CD4-positive, alpha-beta T cell (primary cell): ENCODE measurements around the gene MEGF11. TPM values are rescaled to one million over a fixed set of nuclear protein-coding genes. Genes with fewer than 3 reads are reported as not detected.

ENCODE experiments used
- ATAC-seq: fragments of 200-7000 bp; cut with Tn5 transposase; one replicate; pipeline ENCODE4 v1.10.0; 2022; ENCODE audit warnings: mild to moderate bottlenecking; ENCODE audit not compliant: poor library complexity
- CTCF ChIA-PET: fragments of 350-600 bp; sonication (Branson Sonifier 250); formaldehyde crosslinking; loops from one replicate; lab custom pipeline; 2021; ENCODE audit warnings: antibody characterized with exemption, inconsistent platforms; lab: Charles Lee
- POLR2A ChIA-PET: fragments of 350-600 bp; sonication (Branson Sonifier 250); formaldehyde crosslinking; loops from one replicate; lab custom pipeline; 2021; ENCODE audit warnings: antibody characterized with exemption, inconsistent platforms; lab: Charles Lee
- DNase-seq, 14 experiments: peaks; one replicate each; pipeline ENCODE4 v3.0.0-alpha.2; 2013 to 2020; ENCODE audit warnings: mixed read lengths in 2 of 14
- H3K27ac ChIP-seq, 2 donors: one replicate each; pipeline versions ENCODE4 v1.5.1 to v1.7.0; 2013; ENCODE audit warnings: low read length in 2 of 2, low read depth in 1 of 2, mild to moderate bottlenecking in 1 of 2
- H3K27me3 ChIP-seq, 2 experiments: 1 replicate in 1 of 2; 2 replicates in 1 of 2; pipeline versions ENCODE4 v1.6.1 to v1.7.0; 2013; ENCODE audit warnings: low read length in 2 of 2, control low read depth in 1 of 2, mild to moderate bottlenecking in 1 of 2, moderate library complexity in 1 of 2; ENCODE audit not compliant: insufficient read depth in 2 of 2, control insufficient read depth in 1 of 2
- H3K36me3 ChIP-seq: one replicate; pipeline ENCODE4 v1.6.1; 2013; ENCODE audit warnings: low read length, control low read depth; ENCODE audit not compliant: insufficient read depth
- H3K4me1 ChIP-seq: one replicate; pipeline ENCODE4 v1.6.1; 2013; ENCODE audit warnings: low read length, control low read depth; ENCODE audit not compliant: insufficient read depth
- H3K4me3 ChIP-seq: one replicate; pipeline ENCODE4 v1.5.1; 2013; ENCODE audit warnings: mild to moderate bottlenecking, low read length, moderate library complexity
- H3K9me3 ChIP-seq, 2 experiments: 1 replicate in 1 of 2; 2 replicates in 1 of 2; pipeline versions ENCODE4 v1.6.1 to v1.7.0; 2013; ENCODE audit warnings: low read length in 2 of 2, mild to moderate bottlenecking in 2 of 2, control low read depth in 1 of 2, moderate library complexity in 1 of 2; ENCODE audit not compliant: control insufficient read depth in 1 of 2, insufficient read depth in 1 of 2
- H3K27ac Mint-ChIP-seq: one replicate; pipeline ENCODE4 v1.8.0; 2020; ENCODE audit warnings: mixed read lengths
- H3K27me3 Mint-ChIP-seq: one replicate; pipeline ENCODE4 v1.8.0; 2021; ENCODE audit warnings: mixed read lengths
- H3K36me3 Mint-ChIP-seq: one replicate; pipeline ENCODE4 v1.8.0; 2021; ENCODE audit warnings: low read depth, mixed read lengths
- H3K4me1 Mint-ChIP-seq: one replicate; pipeline ENCODE4 v1.8.0; 2021; ENCODE audit warnings: low read depth, mixed read lengths
- H3K4me3 Mint-ChIP-seq: one replicate; pipeline ENCODE4 v1.8.0; 2020; ENCODE audit warnings: mild to moderate bottlenecking, mixed read lengths
- H3K9me3 Mint-ChIP-seq: one replicate; pipeline ENCODE4 v1.8.0; 2020; ENCODE audit warnings: mixed read lengths
- intact Hi-C, 2 experiments: fragments of 100-400 bp; cut with DNase I in 1 of 2; cut with micrococcal nuclease in 1 of 2; formaldehyde crosslinking; loops; one replicate each; pipeline versions ENCODE4 v1.15.1 to v1.9.0; 2023 to 2025; cut with DNase I, micrococcal nuclease
- total RNA-seq, 174 experiments: library from RNA in 2 of 174; stranded (reverse) in 2 of 174; gene quantifications; one replicate each; pipeline ENCODE4 v1.2.3 and lab custom pipeline; 2021 to 2026
- TF ChIP-seq, protein P1 (sequence below): fragments of 200-600 bp; IDR thresholded peaks from one replicate; pipeline ENCODE4 v1.8.0; 2022; ENCODE audit warnings: antibody characterized with exemption, mild to moderate bottlenecking

Gene MEGF11
- total RNA-seq, 2 experiments from 2014 or later = not detected

DNA sequence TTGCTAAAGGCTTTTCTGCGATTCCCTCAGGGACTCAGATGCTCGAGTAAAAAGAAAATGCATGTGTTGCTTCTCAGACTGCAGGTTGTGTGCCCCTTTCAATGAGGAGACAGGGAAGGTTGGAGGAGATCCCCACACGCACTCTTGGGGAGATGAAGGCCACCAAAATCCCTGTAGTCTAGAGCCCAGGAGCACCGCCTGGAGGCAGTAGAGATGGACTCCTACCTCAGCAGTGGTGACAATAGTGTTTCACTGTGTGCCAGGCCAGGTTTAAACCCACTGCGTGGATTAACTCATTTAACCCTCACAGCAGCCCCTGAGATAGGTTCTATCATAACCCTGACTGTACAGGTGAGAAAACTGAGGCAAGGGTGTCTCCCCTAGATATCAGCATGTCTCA lies 15.2 kb downstream of the MEGF11 start:
- no peaks in the 10 kb centered on the region for H3K9me3 ChIP-seq
- H3K4me1 ChIP-seq = no peaks in the 10 kb centered on the region
- no peak overlapping the region for H3K27ac ChIP-seq
- ChIA-PET CTCF (no interaction called here), POLR2A (no interaction called here)
- intact Hi-C loops = no loop called here
- ATAC-seq (no peak), DNase-seq (no peak)
- no peak overlapping the region for H3K4me3 ChIP-seq
- TF ChIP-seq, protein P1, sequence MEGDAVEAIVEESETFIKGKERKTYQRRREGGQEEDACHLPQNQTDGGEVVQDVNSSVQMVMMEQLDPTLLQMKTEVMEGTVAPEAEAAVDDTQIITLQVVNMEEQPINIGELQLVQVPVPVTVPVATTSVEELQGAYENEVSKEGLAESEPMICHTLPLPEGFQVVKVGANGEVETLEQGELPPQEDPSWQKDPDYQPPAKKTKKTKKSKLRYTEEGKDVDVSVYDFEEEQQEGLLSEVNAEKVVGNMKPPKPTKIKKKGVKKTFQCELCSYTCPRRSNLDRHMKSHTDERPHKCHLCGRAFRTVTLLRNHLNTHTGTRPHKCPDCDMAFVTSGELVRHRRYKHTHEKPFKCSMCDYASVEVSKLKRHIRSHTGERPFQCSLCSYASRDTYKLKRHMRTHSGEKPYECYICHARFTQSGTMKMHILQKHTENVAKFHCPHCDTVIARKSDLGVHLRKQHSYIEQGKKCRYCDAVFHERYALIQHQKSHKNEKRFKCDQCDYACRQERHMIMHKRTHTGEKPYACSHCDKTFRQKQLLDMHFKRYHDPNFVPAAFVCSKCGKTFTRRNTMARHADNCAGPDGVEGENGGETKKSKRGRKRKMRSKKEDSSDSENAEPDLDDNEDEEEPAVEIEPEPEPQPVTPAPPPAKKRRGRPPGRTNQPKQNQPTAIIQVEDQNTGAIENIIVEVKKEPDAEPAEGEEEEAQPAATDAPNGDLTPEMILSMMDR = no peak
- Mint-ChIP-seq H3K4me1 (no peaks in the 10 kb centered on the region), H3K4me3 (no peak overlapping the region), H3K27me3 (peaks cover 20% of the 10 kb centered on the region), H3K27ac (no peak overlapping the region), H3K9me3 (no peaks in the 10 kb centered on the region), H3K36me3 (no peaks in the 10 kb centered on the region)
- H3K36me3 ChIP-seq = no peaks in the 10 kb centered on the region
- H3K27me3 ChIP-seq = peaks cover 0 to 5% of the 10 kb centered on the region in 2 experiments

DNA sequence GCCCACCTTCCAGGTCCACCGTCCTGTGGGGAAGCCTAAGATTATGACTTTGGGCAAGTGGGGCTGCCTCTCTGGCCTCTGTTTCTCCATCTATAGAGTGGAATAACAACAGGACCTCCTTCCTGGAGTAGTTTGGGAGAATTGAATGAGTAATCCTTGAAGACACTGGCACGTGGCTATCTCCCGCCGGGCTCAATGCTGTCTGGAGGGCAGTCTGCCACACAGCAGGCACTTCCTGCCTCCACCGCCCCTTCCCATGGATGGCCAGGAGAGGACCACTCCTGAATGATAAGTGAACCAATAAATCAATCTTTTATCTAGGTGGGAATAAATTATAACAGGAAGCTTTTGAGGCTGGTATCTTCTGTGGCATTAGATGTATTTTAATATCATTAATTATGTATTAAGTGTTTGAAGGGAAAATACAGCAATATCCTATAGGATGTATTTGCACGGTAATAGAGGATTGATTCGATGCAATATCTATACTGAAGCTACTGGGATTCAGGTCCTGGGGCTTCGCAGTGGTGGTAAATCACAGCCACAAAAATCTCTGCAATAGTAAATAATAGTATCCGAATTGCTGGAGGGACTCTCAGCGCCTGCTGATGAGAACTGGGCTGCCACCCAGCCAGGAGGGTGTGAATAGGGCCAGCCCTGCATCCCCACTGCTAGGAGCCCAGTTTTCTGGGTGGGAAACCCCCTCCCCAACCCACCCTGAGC lies 15.9 kb downstream of the MEGF11 start:
- no peaks in the 10 kb centered on the region for H3K4me1 ChIP-seq
- H3K9me3 Mint-ChIP-seq = no peaks in the 10 kb centered on the region
- H3K4me1 Mint-ChIP-seq = no peaks in the 10 kb centered on the region
- intact Hi-C loops = no loop called here
- peaks cover 0 to 5% of the 10 kb centered on the region in 2 experiments for H3K27me3 ChIP-seq
- no peak overlapping the region for H3K27ac Mint-ChIP-seq
- no peak for ATAC-seq
- no peaks in the 10 kb centered on the region for H3K36me3 Mint-ChIP-seq
- H3K4me3 Mint-ChIP-seq = no peak overlapping the region
- H3K27me3 Mint-ChIP-seq = peaks cover 17% of the 10 kb centered on the region
- H3K36me3 ChIP-seq = no peaks in the 10 kb centered on the region
- ChIA-PET CTCF (no interaction called here), POLR2A (interaction anchor here (0.6 kb wide), 1 partner anchor 354 kb away, joined by 4 read pairs; no protein-coding TSS in a partner anchor)
- H3K4me3 ChIP-seq = no peak overlapping the region
- TF ChIP-seq, protein P1 = no peak
- H3K9me3 ChIP-seq = no peaks in the 10 kb centered on the region
- DNase-seq = no peak
- H3K27ac ChIP-seq = no peak overlapping the region

DNA sequence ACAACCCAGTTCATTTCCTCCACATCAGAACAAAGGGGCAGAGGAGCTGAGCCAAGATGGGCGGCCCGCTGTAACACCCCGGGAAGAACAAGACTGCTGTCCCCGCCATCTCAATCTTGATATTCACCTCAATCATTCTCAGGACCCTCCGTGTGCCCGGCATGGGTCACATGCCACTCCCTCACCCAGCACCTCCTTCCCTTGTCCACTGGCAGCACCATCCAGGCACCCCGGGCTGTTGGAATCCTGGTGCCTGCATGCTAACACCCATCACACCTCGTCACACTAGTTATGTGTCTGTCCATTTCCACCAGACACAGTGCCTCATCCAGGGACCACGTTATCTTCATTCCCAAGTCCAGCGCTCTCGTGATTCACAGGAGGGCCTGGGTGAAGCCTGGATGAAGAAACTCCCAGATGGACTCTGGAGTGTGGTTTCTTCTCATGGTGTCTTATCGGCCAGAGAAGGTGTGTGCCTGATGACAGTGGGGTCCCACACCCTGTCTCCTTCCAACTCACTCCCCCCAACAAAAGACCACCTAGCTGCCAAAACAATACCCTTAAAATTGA lies 16.7 kb downstream of the MEGF11 start:
- intact Hi-C loops = no loop called here
- no peak overlapping the region for H3K27ac Mint-ChIP-seq
- ATAC-seq (no peak), DNase-seq (no peak)
- CTCF ChIA-PET = no interaction called here
- Histone ChIP-seq H3K27ac (no peak overlapping the region), H3K36me3 (no peaks in the 10 kb centered on the region), H3K4me3 (no peak overlapping the region), H3K4me1 (no peaks in the 10 kb centered on the region), H3K27me3 (peaks cover 0 to 5% of the 10 kb centered on the region in 2 experiments), H3K9me3 (no peaks in the 10 kb centered on the region)
- no peaks in the 10 kb centered on the region for H3K9me3 Mint-ChIP-seq
- TF ChIP-seq, protein P1 = no peak
- no peak overlapping the region for H3K4me3 Mint-ChIP-seq
- H3K27me3 Mint-ChIP-seq = peaks cover 15% of the 10 kb centered on the region
- H3K36me3 Mint-ChIP-seq = no peaks in the 10 kb centered on the region
- no peaks in the 10 kb centered on the region for H3K4me1 Mint-ChIP-seq
- POLR2A ChIA-PET = no interaction called here
